Measurements from ENCODE around the gene OR13A1.
"Not testable (repeated sequence)": the region's sequence is repeated elsewhere in the genome, so short reads cannot be mapped to it uniquely, and the experiment has no call there.

The OR13A1 gene, protein sequence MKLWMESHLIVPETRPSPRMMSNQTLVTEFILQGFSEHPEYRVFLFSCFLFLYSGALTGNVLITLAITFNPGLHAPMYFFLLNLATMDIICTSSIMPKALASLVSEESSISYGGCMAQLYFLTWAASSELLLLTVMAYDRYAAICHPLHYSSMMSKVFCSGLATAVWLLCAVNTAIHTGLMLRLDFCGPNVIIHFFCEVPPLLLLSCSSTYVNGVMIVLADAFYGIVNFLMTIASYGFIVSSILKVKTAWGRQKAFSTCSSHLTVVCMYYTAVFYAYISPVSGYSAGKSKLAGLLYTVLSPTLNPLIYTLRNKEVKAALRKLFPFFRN

DNA sequence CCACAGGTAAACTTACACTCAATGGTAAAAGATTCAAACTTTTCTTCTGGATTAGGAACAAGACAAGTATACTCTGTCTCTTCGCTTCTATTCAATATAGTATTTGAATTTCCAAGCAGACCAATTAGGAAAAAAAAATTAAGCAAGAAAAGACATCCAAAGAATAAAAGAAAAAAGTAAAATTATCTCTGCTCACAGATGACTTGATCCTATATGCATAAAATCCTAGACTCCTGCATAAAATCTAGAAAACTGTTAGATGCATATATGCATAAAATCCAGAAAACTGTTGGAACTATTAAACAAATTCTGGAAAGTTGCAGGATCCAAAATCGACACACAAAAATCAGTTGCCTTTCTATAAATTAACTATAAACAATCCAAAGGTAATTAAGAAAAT, at the start of gene OR13A1:
TSS of gene OR13A1 (minus strand) at position 101 of the 400 bp plus-strand sequence. CDS start 11,186 bp downstream, outside the sequence.
- no peak for DNase-seq (ENCODE audit: low read depth in 2 of 2)

- not testable (repeated sequence) for DNase-seq (ENCODE audit: low read depth in 2 of 2)
Measured at GRCh38 chr10:45361983-45362799, 46.8 kb upstream of the OR13A1 start.

DNA sequence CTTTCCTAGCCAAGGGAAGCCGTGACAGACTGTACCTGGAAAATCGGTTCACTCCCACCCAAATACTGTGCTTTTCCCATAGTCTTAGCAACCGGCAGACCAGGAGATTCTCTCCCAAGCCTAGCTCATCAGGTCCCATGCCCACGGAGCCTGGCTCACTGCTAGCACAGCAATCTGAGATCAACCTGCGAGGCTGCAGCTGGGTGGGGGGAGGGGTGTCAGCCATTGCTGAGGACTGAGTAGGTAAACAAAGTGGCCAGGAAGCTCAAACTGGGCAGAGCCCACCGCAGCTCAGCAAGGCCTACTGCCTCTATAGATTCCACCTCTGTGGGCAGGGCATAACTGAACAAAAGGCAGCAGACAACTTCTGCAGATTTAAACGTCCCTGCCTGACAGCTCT, 43.6 kb upstream of the OR13A1 start:
- not testable (repeated sequence) for DNase-seq (ENCODE audit: low read depth in 2 of 2)

GRCh38 chr10:45355494-45355893, 40.1 kb upstream of the OR13A1 start:
- no peak for DNase-seq (ENCODE audit: low read depth in 2 of 2)

DNA sequence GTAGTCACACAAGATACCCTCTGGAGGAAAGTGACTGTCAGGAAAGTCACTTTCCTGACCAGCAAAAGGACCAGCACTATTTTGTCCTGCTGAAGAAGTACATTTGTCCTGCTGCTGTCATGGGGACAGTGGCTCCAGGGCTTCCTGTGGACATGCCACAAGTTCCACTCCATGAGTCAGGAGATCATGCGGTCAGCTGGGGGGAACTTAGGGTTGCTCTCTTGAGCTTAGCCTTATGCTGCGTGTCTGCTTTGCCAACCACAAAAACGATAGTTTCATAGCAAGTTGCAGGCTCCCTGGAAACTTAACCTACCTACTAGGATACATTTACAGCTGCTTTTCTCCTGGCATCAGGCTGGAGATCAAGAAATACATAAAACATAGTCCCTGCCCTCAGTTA, 38.9 kb upstream of the OR13A1 start:
- no peak for DNase-seq (ENCODE audit: low read depth in 2 of 2)

GRCh38 chr10:45353186-45353585, 37.8 kb upstream of the OR13A1 start:
- no peak for DNase-seq (ENCODE audit: low read depth in 2 of 2)

- not testable (repeated sequence) for DNase-seq (ENCODE audit: low read depth in 2 of 2)
Measured at GRCh38 chr10:45348196-45348765, 32.9 kb upstream of the OR13A1 start.

DNA sequence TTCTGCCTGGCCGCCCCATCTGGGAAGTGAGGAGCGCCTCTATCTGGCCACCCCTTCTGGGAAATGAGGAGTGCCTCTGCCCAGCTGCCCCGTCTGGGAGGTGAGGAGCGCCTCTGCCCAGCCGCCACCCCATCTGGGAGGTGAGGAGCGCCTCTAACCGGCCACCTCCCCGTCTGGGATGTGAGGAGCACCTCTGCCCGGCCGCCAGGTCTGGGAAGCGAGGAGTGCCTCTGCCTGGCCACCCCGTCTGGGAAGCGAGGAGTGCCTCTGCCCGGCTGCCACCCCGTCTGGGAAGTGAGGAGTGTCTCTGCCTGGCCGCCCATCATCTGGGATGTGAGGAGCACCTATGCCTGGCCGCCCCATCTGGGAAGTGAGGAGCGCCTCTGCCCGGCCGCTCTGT, 32.1 kb upstream of the OR13A1 start:
- not testable (repeated sequence) for DNase-seq (ENCODE audit: low read depth in 2 of 2)

- not testable (repeated sequence) for DNase-seq (ENCODE audit: low read depth in 2 of 2)
Measured at GRCh38 chr10:45346652-45347335, 31.4 kb upstream of the OR13A1 start.

- DNase-seq (ENCODE audit: low read depth in 2 of 2) = not testable (repeated sequence)
Measured at GRCh38 chr10:45340420-45340819, 25.0 kb upstream of the OR13A1 start.

DNA sequence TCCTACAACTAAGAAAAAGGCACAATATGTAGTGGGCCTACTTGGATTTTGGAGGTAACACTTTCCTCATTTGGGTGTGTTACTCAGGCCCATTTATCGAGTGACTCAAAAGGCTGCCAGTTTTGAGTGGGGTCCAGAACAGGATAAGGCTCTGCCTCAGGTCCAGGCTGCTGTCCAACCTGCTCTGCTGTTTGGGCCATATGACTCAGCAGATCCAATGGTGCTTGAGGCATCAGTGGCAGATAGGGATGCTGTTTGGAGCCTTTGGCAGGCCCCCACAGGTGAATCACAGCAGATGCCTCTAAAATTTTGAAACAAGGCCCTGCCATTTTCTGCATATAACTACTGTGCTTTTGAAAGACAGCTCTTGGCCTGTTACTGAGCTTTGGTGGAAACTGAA, 24.5 kb upstream of the OR13A1 start:
- DNase-seq (ENCODE audit: low read depth in 2 of 2) = no peak

DNA sequence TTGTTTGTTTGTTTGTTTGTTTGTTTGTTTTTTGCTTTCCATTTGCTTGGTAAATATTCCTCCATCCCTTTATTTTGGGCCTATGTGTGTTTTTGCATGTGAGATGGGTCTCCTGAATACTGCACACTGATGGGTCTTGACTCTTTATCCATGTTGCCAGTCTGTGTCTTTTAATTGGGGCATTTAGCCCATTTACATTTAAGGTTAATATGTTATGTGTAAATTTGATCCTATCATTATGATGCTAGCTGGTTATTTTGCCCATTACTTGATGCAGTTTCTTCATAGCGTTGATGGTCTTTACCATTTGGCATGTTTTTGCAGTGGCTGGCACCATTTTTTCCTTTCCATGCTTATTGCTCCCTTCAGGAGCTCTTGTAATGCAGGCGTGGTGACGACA, 16.4 kb upstream of the OR13A1 start:
- not testable (repeated sequence) for DNase-seq (ENCODE audit: low read depth in 2 of 2)

- DNase-seq (ENCODE audit: low read depth in 2 of 2) = not testable (repeated sequence)
Measured at GRCh38 chr10:45326864-45327263, 11.5 kb upstream of the OR13A1 start.

GRCh38 chr10:45325116-45325515, 9.7 kb upstream of the OR13A1 start:
- DNase-seq (ENCODE audit: low read depth in 2 of 2) = no peak

- no peak for DNase-seq (ENCODE audit: low read depth in 2 of 2)
Measured at GRCh38 chr10:45319702-45320101, 4.3 kb upstream of the OR13A1 start.

DNA sequence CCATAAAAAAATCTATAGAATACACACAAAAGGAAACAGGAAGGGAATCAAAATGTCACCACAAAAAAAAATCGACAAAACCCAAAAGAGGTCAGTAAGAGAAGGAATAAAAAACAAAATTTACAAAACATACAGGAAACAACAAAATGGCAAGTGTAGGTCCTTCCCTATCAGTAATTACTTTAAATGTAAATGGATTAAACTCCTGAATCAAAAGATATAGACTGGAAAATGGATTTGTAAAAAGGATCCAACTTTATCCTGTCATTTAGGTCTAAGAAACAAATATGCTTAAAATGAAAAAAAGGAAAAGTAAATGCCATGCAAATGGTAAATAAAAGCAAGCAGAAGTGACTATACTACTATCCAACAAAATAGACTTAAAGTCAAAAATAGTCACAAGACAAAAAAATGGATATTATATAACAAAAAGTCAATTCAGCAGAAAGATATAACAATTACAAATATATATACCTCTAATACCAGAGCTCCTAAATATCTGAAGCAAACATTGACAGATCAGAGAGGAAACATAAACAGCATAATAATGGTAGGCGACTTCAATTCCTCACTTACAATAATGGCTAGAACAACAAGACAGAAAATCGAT, 2.0 kb downstream of the OR13A1 start:
- DNase-seq (ENCODE audit: low read depth in 2 of 2) = no peak

DNA sequence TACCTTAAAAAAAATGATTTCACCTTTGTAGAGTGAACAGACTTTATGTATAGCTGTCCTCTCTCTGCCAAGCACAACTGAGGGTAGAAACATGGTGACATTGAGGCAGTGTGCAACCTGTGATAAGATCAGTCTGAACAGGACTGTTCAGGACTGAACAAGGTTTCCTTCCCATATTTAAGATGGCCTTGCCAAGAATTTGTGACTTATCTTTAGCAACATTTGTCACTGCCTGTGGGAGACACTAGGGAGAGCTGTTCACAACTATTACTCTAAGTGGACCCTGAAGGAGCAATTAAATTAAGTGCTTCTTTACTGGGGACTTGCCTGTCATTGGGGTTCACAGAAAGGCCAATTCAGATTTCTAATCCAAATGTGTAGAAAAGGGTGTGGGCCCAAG, 6.7 kb downstream of the OR13A1 start:
- no peak for DNase-seq (ENCODE audit: low read depth in 2 of 2)

- DNase-seq (ENCODE audit: low read depth in 2 of 2) = no peak
Measured at GRCh38 chr10:45302573-45302972, 12.8 kb downstream of the OR13A1 start.

- not testable (repeated sequence) for DNase-seq (ENCODE audit: low read depth in 2 of 2)
Measured at GRCh38 chr10:45298341-45298955, 17.0 kb downstream of the OR13A1 start.

- DNase-seq (ENCODE audit: low read depth in 2 of 2) = no peak
Measured at GRCh38 chr10:45294681-45295080, 20.7 kb downstream of the OR13A1 start.

DNA sequence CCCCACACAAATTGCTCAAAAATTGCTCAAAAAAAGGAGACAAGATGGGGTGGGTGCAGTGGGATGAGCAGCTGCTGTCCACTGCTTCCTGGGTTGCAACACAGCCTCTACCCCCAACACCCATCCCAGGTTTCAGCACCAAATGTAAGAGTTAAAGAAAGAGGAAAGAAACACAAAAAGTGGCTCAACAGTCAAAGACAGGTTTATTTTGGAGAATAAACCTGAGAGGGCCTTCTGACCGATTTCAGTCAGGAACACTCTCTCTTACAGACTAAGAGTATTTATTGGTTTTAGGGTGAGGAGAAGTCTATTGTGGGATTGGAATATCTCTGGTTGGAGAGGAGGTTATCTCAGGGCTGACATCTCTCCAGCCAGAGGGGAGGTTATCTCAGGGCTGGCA, 28.4 kb downstream of the OR13A1 start:
- DNase-seq (ENCODE audit: low read depth in 2 of 2) = no peak

All from activated CD4-positive, alpha-beta T cell treated with anti-CD3 and anti-CD28 coated beads for 24 hours (primary cell).